ENCODE results near the gene RASA3. TPM values are rescaled to one million over a fixed set of nuclear protein-coding genes. Genes with fewer than 3 reads are reported as not detected.
A peak's percentile ranks its signal among the peaks of the same experiment; 100 is the strongest.

The RASA3 gene
- total RNA-seq, 2 experiments from 2014 or later = 97.2 to 99.3 TPM

- Mint-ChIP-seq H3K9me3 (no peaks in the 10 kb centered on the region), H3K4me3 (no peak overlapping the region), H3K27ac (no peak overlapping the region), H3K27me3 (peaks cover 21% of the 10 kb centered on the region), H3K4me1 (peaks cover 8% of the 10 kb centered on the region), H3K36me3 (ENCODE audit: low read depth) (no peaks in the 10 kb centered on the region)
- ChIA-PET CTCF (no interaction called here), POLR2A (no interaction called here)
- no peak for DNase-seq
Observed at GRCh38 chr13:113936166-113936965, 196.1 kb downstream of the RASA3 start.

- ChIA-PET CTCF (no interaction called here), POLR2A (no interaction called here)
- Mint-ChIP-seq H3K4me1 (peaks cover 13% of the 10 kb centered on the region), H3K4me3 (no peak overlapping the region), H3K9me3 (no peaks in the 10 kb centered on the region), H3K36me3 (ENCODE audit: low read depth) (no peaks in the 10 kb centered on the region), H3K27ac (no peak overlapping the region), H3K27me3 (peaks cover 24% of the 10 kb centered on the region)
- DNase-seq = no peak
Observed at GRCh38 chr13:113935001-113935844, 197.2 kb downstream of the RASA3 start.

DNA sequence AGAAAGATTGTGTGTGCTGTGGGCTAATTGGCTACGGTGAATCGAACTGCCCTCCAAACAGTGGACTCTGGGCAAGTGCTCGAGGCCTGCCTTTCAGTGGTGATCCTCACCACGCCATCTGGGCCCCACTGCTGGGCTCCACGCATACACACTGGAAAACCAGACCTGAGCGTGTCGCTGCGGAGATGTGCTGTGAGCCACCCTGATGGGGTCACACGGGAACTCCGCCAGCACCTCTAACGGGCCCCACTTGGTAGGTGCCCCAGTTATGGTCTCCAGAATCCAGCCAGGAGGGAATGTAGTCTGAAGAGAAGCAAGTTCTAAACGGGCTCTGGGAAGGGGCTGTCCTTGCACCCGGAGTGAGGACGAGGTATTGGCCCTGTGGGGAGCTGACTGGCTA lies 197.8 kb downstream of the RASA3 start:
- Mint-ChIP-seq H3K9me3 (no peaks in the 10 kb centered on the region), H3K4me1 (peaks cover 13% of the 10 kb centered on the region), H3K27me3 (peaks cover 24% of the 10 kb centered on the region), H3K36me3 (ENCODE audit: low read depth) (no peaks in the 10 kb centered on the region), H3K4me3 (no peak overlapping the region), H3K27ac (no peak overlapping the region)
- ChIA-PET POLR2A (no interaction called here), CTCF (no interaction called here)
- no peak for DNase-seq

- POLR2A ChIA-PET = no interaction called here
- CTCF ChIA-PET = no interaction called here
- no peak for DNase-seq
- no peak overlapping the region for H3K27ac Mint-ChIP-seq
- H3K4me3 Mint-ChIP-seq = no peak overlapping the region
- no peaks in the 10 kb centered on the region for H3K9me3 Mint-ChIP-seq
- peaks cover 24% of the 10 kb centered on the region for H3K27me3 Mint-ChIP-seq
- peaks cover 13% of the 10 kb centered on the region for H3K4me1 Mint-ChIP-seq
- H3K36me3 Mint-ChIP-seq (ENCODE audit: low read depth) = no peaks in the 10 kb centered on the region
Observed at GRCh38 chr13:113933901-113934300, 198.5 kb downstream of the RASA3 start.

- no peaks in the 10 kb centered on the region for H3K36me3 Mint-ChIP-seq (ENCODE audit: low read depth)
- ChIA-PET CTCF (no interaction called here), POLR2A (interaction anchor here (0.6 kb wide), 1 partner anchor 28 kb away, joined by 3 read pairs; no protein-coding TSS in a partner anchor)
- H3K4me1 Mint-ChIP-seq = peaks cover 13% of the 10 kb centered on the region
- H3K27ac Mint-ChIP-seq = no peak overlapping the region
- H3K4me3 Mint-ChIP-seq = no peak overlapping the region
- peaks cover 27% of the 10 kb centered on the region for H3K27me3 Mint-ChIP-seq
- H3K9me3 Mint-ChIP-seq = no peaks in the 10 kb centered on the region
- no peak for DNase-seq
Observed at GRCh38 chr13:113931841-113932459, 200.5 kb downstream of the RASA3 start.

DNA sequence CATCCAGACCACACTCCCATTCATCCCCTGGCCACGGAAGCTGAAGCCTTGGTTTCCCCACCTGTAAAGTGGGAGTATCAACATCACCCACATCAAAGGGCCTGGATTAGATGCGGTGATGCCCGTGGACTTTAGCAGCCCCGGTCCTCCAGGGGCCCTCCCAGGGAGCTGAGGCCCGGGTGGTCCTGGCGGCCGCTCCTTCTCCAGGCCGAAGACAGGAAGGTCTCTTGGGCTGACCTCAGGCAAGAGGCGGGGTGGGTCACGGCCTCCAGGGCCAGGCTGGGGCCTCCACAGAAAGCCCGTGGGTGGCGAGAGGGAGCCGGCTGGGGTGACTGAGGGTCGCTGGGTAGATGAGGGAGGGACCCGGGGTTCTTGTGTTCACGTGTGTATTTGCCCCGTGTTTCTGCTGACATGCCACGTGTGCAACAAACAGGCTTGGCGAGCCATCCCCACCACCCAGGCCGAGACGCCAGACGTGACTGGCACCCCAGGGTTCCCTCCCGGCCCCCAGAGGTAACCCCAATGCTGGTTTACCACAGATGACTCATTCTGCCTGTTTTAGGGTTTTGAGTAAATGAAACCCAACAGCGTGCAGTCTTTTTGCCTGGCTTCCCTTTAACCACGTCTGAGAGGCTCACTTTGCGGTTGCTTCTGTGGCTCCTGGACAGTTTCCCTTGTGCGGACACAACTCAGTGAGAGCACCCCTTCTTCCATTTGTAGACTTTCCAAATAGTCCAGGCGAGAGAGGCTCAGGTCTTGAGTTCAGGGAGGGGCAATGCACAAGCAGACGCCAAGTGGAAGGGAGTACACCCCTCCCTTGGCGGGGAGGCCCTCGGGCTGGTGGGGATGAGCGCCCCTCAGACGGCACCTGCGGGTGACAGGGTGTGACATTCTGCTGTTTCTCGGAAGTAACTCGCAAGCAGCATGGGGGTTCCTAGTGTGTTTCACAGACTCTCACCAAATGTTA lies 201.5 kb downstream of the RASA3 start:
- no peak overlapping the region for H3K4me3 Mint-ChIP-seq
- POLR2A ChIA-PET = no interaction called here
- H3K27me3 Mint-ChIP-seq = peaks cover 36% of the 10 kb centered on the region
- peaks cover 13% of the 10 kb centered on the region for H3K4me1 Mint-ChIP-seq
- no peak overlapping the region for H3K27ac Mint-ChIP-seq
- CTCF ChIA-PET = no interaction called here
- H3K9me3 Mint-ChIP-seq = no peaks in the 10 kb centered on the region
- peak; percentile 57 for DNase-seq
- H3K36me3 Mint-ChIP-seq (ENCODE audit: low read depth) = no peaks in the 10 kb centered on the region

DNA sequence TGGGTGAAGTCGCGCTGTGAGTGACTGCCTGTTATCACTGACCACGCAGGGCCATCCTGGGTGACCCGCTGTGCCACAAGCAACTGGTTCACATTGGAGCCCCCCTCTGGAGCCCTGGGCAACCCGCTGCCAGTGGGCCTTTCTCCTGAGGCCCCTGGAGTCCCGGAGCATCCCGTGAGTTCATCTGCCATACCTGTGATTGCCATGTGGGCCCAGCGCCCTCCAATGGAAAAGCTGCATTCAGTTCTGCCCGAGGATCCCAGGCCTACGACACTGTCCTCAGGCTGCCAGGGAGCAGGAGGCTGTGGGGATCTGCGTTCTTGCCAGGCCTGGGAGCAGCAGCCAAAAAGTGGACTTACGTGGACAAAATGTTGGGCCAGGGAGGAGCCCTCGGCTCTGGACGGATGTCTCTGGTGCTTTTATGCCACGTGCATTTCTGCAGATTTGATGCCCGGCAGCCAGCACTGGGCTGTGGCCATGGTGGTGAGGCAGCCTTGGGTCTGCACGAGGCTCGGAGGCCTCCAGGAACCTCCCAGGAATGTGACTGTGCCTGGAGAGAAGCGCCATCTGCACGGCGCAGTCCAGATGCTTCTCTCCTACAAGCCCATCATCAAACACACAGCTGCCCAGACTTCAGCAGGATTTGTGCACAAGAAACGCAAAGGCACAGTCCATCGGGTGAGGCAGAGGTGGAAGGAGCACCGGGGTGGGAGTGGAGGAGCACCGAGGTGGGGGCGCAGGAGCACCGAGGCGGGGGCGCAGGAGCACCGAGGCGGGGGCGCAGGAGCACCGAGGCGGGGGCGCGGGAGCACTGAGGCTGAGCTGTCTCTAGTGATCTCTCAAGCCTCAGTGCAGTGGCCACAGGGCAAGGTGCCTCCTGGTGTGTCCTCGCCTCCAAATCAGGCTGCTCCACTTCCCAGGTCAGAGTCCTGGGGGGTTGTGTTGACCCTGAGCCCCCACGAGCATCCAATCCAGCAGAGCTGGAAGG lies 202.5 kb downstream of the RASA3 start:
- no peaks in the 10 kb centered on the region for H3K36me3 Mint-ChIP-seq (ENCODE audit: low read depth)
- no peak overlapping the region for H3K27ac Mint-ChIP-seq
- H3K9me3 Mint-ChIP-seq = no peaks in the 10 kb centered on the region
- DNase-seq = no peak
- peaks cover 13% of the 10 kb centered on the region for H3K4me1 Mint-ChIP-seq
- H3K4me3 Mint-ChIP-seq = no peak overlapping the region
- POLR2A ChIA-PET = no interaction called here
- CTCF ChIA-PET = no interaction called here
- peaks cover 39% of the 10 kb centered on the region for H3K27me3 Mint-ChIP-seq

- Mint-ChIP-seq H3K27me3 (peaks cover 39% of the 10 kb centered on the region), H3K9me3 (no peaks in the 10 kb centered on the region), H3K4me3 (no peak overlapping the region), H3K4me1 (peaks cover 13% of the 10 kb centered on the region), H3K27ac (no peak overlapping the region), H3K36me3 (ENCODE audit: low read depth) (no peaks in the 10 kb centered on the region)
- DNase-seq = no peak
- ChIA-PET POLR2A (no interaction called here), CTCF (no interaction called here)
Observed at GRCh38 chr13:113928685-113929627, 203.5 kb downstream of the RASA3 start.

Other genes starting within 250 kb of the RASA3 start
- 1 to 10 TPM; 2.5 to 2.9 TPM for gene C13orf46, start 158.5 kb downstream of the RASA3 start, total RNA-seq
- gene CFAP97D2, start 46.6 kb upstream of the RASA3 start, total RNA-seq = not detected
- gene CDC16, start 102.3 kb upstream of the RASA3 start, total RNA-seq = 10 to 100 TPM; 59.6 to 64.0 TPM
- 10 to 100 TPM; 46.2 to 52.8 TPM for gene UPF3A, start 149.0 kb upstream of the RASA3 start, total RNA-seq
- 10 to 100 TPM; 30.6 to 32.8 TPM for gene CHAMP1, start 181.9 kb upstream of the RASA3 start, total RNA-seq

Measured in activated CD4-positive, alpha-beta memory T cell treated with anti-CD3 and anti-CD28 coated beads, Interleukin-2, amount 10 ng/mL, durations not matched to agents 7 days and 5 days (primary cell).